Measurements from ENCODE around the gene NOTCH4. TPM values are rescaled to one million over a fixed set of nuclear protein-coding genes. Genes with fewer than 3 reads are reported as not detected.

Gene NOTCH4
- total and polyA plus RNA-seq, 4 experiments from 2014 or later = 0.35 to 1.2 (median 0.70) TPM; not detected in 1

DNA sequence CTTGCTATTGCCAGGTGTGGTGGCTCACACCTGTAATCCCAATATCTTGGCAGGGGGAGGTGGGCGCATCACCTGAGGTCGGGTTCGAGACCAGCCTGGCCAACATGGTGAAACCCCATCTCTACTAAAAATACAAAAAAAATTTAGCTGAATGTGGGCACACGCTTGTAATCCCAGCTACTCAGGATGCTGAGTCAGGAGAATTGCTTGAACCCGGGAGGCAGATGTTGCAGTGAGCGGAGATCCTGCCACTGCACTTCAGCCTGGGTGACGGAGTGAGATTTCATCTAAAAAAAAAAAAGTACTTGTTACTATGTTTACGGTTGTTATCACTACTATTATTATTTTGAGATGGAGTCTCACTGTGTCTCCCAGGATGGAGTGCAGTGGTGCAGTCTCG lies 67.0 kb downstream of the NOTCH4 start:
- no peak overlapping the region for H3K4me3 Mint-ChIP-seq
- H3K4me1 ChIP-seq (ENCODE audit: insufficient read depth, low read length) = peaks cover 14% of the 10 kb centered on the region
- H3K36me3 Mint-ChIP-seq = peaks cover 12 to 15% of the 10 kb centered on the region in 2 donors
- no peak overlapping the region for H3K4me3 ChIP-seq (ENCODE audit: low read length in 2 of 2)
- intact Hi-C loops (cut with micrococcal nuclease) = loop anchor here (10.0 kb wide), 1 partner anchor 112 kb away; no protein-coding TSS in a partner anchor
- H3K27ac ChIP-seq (ENCODE audit: low read depth, low read length) = no peak overlapping the region
- no peaks in the 10 kb centered on the region for H3K9me3 Mint-ChIP-seq
- no peak for DNase-seq
- ChIA-PET POLR2A (ENCODE audit: partially characterized antibody) (no interaction called here), CTCF (ENCODE audit: partially characterized antibody) (no interaction called here)
- H3K9me3 ChIP-seq (ENCODE audit: control insufficient read depth in 1 of 2, low read length in 2 of 2) = no peaks in the 10 kb centered on the region
- peaks cover 19 to 37% (median 28%) of the 10 kb centered on the region in 4 donors for H3K4me1 Mint-ChIP-seq
- no peaks in the 10 kb centered on the region for H3K36me3 ChIP-seq (ENCODE audit: insufficient read depth, low read length)
- no peak overlapping the region for H3K27ac Mint-ChIP-seq
- H3K27me3 ChIP-seq (ENCODE audit: insufficient read depth, low read length) = no peaks in the 10 kb centered on the region
- peaks cover 0 to 7% of the 10 kb centered on the region in 2 donors for H3K27me3 Mint-ChIP-seq

DNA sequence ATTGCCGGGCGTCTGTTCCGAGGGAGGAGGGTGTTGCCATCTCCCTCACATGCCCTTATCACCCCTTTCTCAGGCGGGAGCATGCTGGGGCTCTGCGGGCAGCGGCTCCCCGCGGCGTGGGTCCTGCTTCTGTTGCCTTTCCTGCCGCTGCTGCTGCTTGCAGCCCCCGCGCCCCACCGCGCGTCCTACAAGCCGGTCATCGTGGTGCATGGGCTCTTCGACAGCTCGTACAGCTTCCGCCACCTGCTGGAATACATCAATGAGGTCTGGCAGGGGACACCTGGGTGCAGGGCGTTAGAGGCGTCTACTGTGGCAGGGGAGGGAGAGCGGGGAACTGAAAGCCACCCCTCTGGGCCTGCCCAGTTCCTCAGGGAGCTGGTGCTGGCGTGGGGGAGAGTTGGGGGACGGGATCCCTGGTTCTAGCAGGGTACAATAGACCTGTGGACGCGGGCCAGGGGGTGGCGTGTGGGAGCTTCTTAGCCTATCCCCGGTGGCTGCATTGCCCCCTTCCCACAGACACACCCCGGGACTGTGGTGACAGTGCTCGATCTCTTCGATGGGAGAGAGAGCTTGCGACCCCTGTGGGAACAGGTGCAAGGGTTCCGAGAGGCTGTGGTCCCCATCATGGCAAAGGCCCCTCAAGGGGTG lies 69.2 kb downstream of the NOTCH4 start:
- POLR2A ChIA-PET (ENCODE audit: partially characterized antibody) = interaction anchor here (0.8 to 1.3 kb wide), 9 partner anchors 10 to 43 kb away, joined by 3 to 14 read pairs (median 4); partner anchors contain the start of genes ATF6B, EGFL8 and PBX2
- H3K4me3 ChIP-seq (ENCODE audit: low read length in 2 of 2) = peak overlapping the region; percentile 78 to 98

DNA sequence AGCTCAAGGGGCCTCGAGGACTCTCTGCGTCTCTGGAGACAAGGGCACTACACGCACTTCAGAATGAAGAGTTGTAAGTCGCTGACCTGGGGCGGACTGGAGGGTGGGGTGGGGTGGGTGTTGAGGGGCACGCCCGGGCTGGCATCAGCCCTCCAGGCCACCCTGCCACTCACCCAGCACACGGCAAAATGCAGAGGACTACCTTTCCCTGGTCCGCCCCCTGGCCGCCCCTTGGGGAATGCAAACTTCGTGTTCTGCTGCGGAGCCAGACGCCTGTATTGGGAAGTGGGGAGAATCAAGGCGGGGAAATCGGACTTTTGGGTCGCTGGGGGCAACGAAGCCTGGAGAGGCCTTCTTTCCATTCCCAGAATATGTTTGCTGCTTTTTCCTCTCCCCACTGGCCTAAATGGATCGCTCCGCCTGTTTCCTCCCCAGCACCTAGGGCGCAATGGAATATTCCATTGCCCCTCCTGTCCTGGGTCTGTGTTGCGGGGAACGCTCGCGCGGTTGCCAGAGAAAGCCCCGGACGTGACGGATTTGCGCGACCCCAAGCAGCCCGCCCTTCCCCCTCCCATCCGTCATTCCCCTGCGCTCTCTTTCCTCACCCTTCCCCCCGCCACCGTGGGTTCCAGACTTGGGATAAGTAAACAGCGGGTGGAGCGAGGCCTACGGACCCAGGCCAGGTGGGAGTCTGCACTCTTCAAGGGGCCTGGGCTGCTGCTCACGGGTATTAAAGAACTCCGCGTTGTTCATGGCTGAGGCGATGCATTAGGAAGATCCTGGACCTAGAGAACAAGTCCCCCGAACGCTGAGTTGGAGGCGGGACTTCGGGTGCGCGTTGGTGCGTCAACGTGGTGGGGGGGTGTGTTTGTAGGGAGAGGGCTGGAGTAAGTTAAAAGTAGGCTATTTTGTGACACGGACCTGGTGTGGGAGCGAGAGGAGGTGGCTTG lies 70.0 kb downstream of the NOTCH4 start, which contains the start of gene PPT2:
TSS of gene PPT2 (plus strand) at position 578 of the 950 bp plus-strand sequence. CDS start 454 bp downstream, outside the sequence.
- intact Hi-C loops (cut with micrococcal nuclease) = loop anchor here (1.0 to 10.0 kb wide), 5 partner anchors 22 to 109 kb away; partner anchors contain the start of genes AGPAT1 and PBX2
- Histone ChIP-seq H3K27me3 (ENCODE audit: insufficient read depth, low read length) (peaks cover under 1% of the 10 kb centered on the region), H3K4me3 (ENCODE audit: low read length in 2 of 2) (peak within 1 kb of the TSS; percentile 78 to 98), H3K9me3 (ENCODE audit: control insufficient read depth in 1 of 2, low read length in 2 of 2) (no peaks in the 10 kb centered on the region), H3K4me1 (ENCODE audit: insufficient read depth, low read length) (peaks cover 16% of the 10 kb centered on the region), H3K27ac (ENCODE audit: low read depth, low read length) (peak within 1 kb of the TSS; percentile 42), H3K36me3 (ENCODE audit: insufficient read depth, low read length) (no peaks in the 10 kb centered on the region)
- Mint-ChIP-seq H3K36me3 (peaks cover 12 to 15% of the 10 kb centered on the region in 2 donors), H3K4me3 (peak within 1 kb of the TSS; percentile 95 to 100 (median 98)), H3K9me3 (peaks cover 0 to 3% (median 0%) of the 10 kb centered on the region in 8 donors), H3K4me1 (peaks cover 30 to 58% (median 41%) of the 10 kb centered on the region in 4 donors), H3K27ac (peak within 1 kb of the TSS; percentile 92 to 98 (median 94)), H3K27me3 (peaks cover 15 to 25% of the 10 kb centered on the region in 2 donors)
- peak; percentile 62 to 84 (median 70) for DNase-seq
- ChIA-PET POLR2A (ENCODE audit: partially characterized antibody) (interaction anchor here (0.9 to 1.3 kb wide), 6 partner anchors 11 to 43 kb away, joined by 3 to 14 read pairs (median 4); partner anchors contain the start of genes ATF6B and EGFL8), CTCF (ENCODE audit: partially characterized antibody) (interaction anchor here (1.0 to 1.3 kb wide), 6 partner anchors 11 to 106 kb away, joined by 3 to 9 read pairs (median 6); partner anchors contain the start of genes EGFL8 and GPSM3)

More for the DNA sequence above, 69.2 kb downstream of the NOTCH4 start:
- H3K9me3 ChIP-seq (ENCODE audit: control insufficient read depth in 1 of 2, low read length in 2 of 2) = no peaks in the 10 kb centered on the region
- H3K27me3 Mint-ChIP-seq = peaks cover 11 to 21% of the 10 kb centered on the region in 2 donors
- peak overlapping the region; percentile 42 for H3K27ac ChIP-seq (ENCODE audit: low read depth, low read length)
- DNase-seq = peak; percentile 60 to 75 (median 69)
- peak overlapping the region; percentile 95 to 100 (median 98) for H3K4me3 Mint-ChIP-seq
- CTCF ChIA-PET (ENCODE audit: partially characterized antibody) = interaction anchor here (0.7 to 1.3 kb wide), 10 partner anchors 10 to 107 kb away, joined by 3 to 9 read pairs (median 5); partner anchors contain the start of genes EGFL8 and GPSM3
- H3K4me1 ChIP-seq (ENCODE audit: insufficient read depth, low read length) = peaks cover 14% of the 10 kb centered on the region
- peaks cover 26 to 54% (median 37%) of the 10 kb centered on the region in 4 donors for H3K4me1 Mint-ChIP-seq
- peaks cover 12 to 15% of the 10 kb centered on the region in 2 donors for H3K36me3 Mint-ChIP-seq
- H3K9me3 Mint-ChIP-seq = peaks cover 0 to 1% (median 0%) of the 10 kb centered on the region in 8 donors
- H3K27ac Mint-ChIP-seq = peak overlapping the region; percentile 92 to 98 (median 94)
- no peaks in the 10 kb centered on the region for H3K27me3 ChIP-seq (ENCODE audit: insufficient read depth, low read length)
- intact Hi-C loops (cut with micrococcal nuclease) = loop anchor here (1.0 to 10.0 kb wide), 5 partner anchors 22 to 110 kb away; partner anchors contain the start of genes AGPAT1 and PBX2
- no peaks in the 10 kb centered on the region for H3K36me3 ChIP-seq (ENCODE audit: insufficient read depth, low read length)

DNA sequence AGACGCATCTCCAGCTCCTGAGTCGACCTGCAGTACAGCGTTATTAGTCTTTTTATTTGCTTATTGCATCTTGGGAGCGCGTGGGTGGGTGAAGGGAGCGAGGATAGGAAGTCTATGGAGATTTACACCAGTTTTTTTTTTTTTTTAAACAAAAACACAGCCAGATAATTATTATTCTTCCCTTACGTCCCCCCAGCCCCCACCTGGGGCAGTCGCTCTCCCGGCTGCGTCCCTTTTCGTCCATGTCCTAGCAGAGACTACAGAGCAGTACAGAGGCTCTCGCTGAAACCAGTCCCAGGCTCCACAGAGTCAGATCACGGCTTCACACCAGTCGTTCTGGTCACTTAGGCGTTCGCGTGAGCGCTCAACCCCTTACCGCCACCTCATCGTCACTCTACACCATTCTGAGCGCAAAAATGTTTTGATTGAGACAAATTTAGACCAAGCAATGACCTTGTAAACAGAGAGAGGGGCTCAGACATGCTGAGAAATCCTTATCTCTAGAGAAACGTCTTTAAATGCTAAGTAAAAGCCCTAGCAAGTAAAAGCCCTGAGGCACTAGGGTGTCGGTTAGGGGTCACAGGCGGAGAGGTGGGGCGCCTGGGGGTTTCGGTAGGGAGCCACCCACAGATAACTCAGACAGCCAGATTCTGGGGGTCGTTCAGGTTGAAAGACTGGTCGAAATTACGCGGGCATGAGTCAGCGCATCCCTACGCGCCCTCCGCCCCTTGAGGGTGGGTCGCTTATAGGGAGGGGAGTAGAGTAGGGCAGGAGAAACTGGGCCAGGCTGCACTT lies 70.9 kb downstream of the NOTCH4 start:
- Mint-ChIP-seq H3K4me1 (peaks cover 31 to 67% (median 47%) of the 10 kb centered on the region in 4 donors), H3K4me3 (peak overlapping the region in 7 of 8 donors; percentile 32 to 84 (median 72)), H3K9me3 (peaks cover 0 to 3% (median 0%) of the 10 kb centered on the region in 8 donors), H3K36me3 (peaks cover 7 to 14% of the 10 kb centered on the region in 2 donors), H3K27me3 (peaks cover 18 to 28% of the 10 kb centered on the region in 2 donors), H3K27ac (peak overlapping the region in 6 of 7 donors; percentile 13 to 94 (median 78))
- ChIA-PET POLR2A (ENCODE audit: partially characterized antibody) (interaction anchor here (0.6 to 1.4 kb wide), 5 partner anchors 23 to 40 kb away, joined by 3 to 4 read pairs (median 3); partner anchors contain the start of genes FKBPL and GPSM3), CTCF (ENCODE audit: partially characterized antibody) (interaction anchor here (1.4 kb wide), 1 partner anchor 92 kb away, joined by 4 read pairs; no protein-coding TSS in a partner anchor)
- intact Hi-C loops (cut with micrococcal nuclease) = loop anchor here (10.0 kb wide), 1 partner anchor 108 kb away; no protein-coding TSS in a partner anchor
- peaks cover 17% of the 10 kb centered on the region for H3K4me1 ChIP-seq (ENCODE audit: insufficient read depth, low read length)
- no peak overlapping the region for H3K4me3 ChIP-seq (ENCODE audit: low read length in 2 of 2)
- no peaks in the 10 kb centered on the region for H3K36me3 ChIP-seq (ENCODE audit: insufficient read depth, low read length)
- H3K27me3 ChIP-seq (ENCODE audit: insufficient read depth, low read length) = peaks cover 6% of the 10 kb centered on the region
- DNase-seq = no peak
- no peak overlapping the region for H3K27ac ChIP-seq (ENCODE audit: low read depth, low read length)
- H3K9me3 ChIP-seq (ENCODE audit: control insufficient read depth in 1 of 2, low read length in 2 of 2) = no peaks in the 10 kb centered on the region

DNA sequence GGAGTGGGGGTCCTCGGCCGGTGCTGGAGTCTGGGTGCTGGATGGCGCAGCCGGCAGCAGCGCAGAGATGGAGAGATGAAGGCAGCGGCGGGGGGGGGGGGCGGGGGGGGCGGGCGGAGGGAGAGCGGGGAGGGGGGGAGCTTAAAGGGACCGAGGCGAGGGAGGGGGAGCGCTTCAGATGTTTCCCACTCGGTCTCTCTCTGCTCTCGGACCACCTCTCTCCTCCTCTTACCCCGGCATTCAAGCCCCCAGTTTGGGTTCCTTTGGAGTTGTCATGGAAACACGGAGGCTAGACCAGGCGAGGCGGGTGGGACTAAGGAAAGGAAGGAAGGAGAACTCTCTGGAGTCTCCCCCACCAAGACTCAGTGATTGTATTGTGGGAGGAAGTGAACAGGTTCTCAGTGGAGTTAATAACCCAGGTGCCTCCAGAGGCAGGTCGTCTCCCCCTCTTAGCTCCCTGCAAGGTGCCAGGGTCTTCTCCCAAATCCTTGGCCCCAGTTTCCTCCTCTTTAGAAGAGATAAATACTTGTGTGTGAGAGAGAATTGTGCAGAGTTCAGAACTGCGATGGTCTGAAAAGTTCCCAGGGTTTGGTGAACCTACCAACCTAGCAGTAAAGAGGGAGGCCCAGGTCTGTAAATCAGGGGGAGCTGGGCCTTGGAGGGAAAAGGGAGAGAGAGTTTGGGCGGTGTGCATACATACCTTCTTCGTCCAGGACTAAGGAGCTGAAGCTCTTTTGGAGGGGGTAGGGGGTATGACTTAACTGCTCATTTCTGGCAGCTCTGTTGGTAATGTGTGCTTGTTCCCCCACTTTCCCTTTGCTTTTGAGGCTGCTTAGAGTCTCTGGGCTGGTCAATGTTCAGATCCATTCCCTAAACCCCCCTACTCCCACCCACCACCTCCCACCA lies 71.8 kb downstream of the NOTCH4 start, which contains the start of gene PRRT1:
TSS of gene PRRT1 (minus strand) at position 77 of the 906 bp plus-strand sequence. CDS start 112 bp downstream, outside the sequence.
- CTCF ChIA-PET (ENCODE audit: partially characterized antibody) = interaction anchor here (1.4 kb wide), 1 partner anchor 93 kb away, joined by 4 read pairs; no protein-coding TSS in a partner anchor
- Histone ChIP-seq H3K9me3 (ENCODE audit: control insufficient read depth in 1 of 2, low read length in 2 of 2) (no peaks in the 10 kb centered on the region), H3K36me3 (ENCODE audit: insufficient read depth, low read length) (no peaks in the 10 kb centered on the region), H3K27me3 (ENCODE audit: insufficient read depth, low read length) (peaks cover 6% of the 10 kb centered on the region), H3K27ac (ENCODE audit: low read depth, low read length) (no peak within 1 kb of the TSS), H3K4me3 (ENCODE audit: low read length in 2 of 2) (no peak within 1 kb of the TSS), H3K4me1 (ENCODE audit: insufficient read depth, low read length) (peaks cover 17% of the 10 kb centered on the region)
- peaks cover 31 to 68% (median 51%) of the 10 kb centered on the region in 4 donors for H3K4me1 Mint-ChIP-seq
- intact Hi-C loops (cut with micrococcal nuclease) = loop anchor here (10.0 kb wide), 1 partner anchor 107 kb away; no protein-coding TSS in a partner anchor
- H3K9me3 Mint-ChIP-seq = peaks cover 0 to 6% (median 0%) of the 10 kb centered on the region in 8 donors
- POLR2A ChIA-PET (ENCODE audit: partially characterized antibody) = interaction anchor here (0.6 to 1.4 kb wide), 5 partner anchors 22 to 41 kb away, joined by 3 to 4 read pairs (median 3); partner anchors contain the start of genes FKBPL and GPSM3
- H3K4me3 Mint-ChIP-seq = peak within 1 kb of the TSS; percentile 36 to 84 (median 72)
- peak within 1 kb of the TSS in 6 of 7 donors; percentile 32 to 94 (median 58) for H3K27ac Mint-ChIP-seq
- H3K27me3 Mint-ChIP-seq = peaks cover 21 to 28% of the 10 kb centered on the region in 2 donors
- no peak for DNase-seq
- peaks cover 0 to 9% of the 10 kb centered on the region in 2 donors for H3K36me3 Mint-ChIP-seq

All from CD4-positive, alpha-beta memory T cell (primary cell).